Ishikawa (cell line): Measurements from ENCODE around the gene SLC6A11.

Experiments
- CEBPB ChIP-seq: IDR thresholded peaks from 2 replicates; pipeline ENCODE4 v1.6.1; 2012
- CREB1 ChIP-seq: IDR thresholded peaks from 2 replicates; pipeline ENCODE4 v1.6.1; 2012; ENCODE audit warnings: low read depth
- EGR1 ChIP-seq: IDR thresholded peaks from 2 replicates; pipeline ENCODE4 v1.6.1; 2012
- EP300 ChIP-seq: IDR thresholded peaks from 2 replicates; pipeline ENCODE4 v1.6.1; 2012; ENCODE audit warnings: borderline replicate concordance
- FOXM1 ChIP-seq: IDR thresholded peaks from 2 replicates; pipeline ENCODE4 v1.6.1; 2012; ENCODE audit warnings: low read depth, borderline replicate concordance
- NFIC ChIP-seq: IDR thresholded peaks from 2 replicates; pipeline ENCODE4 v1.6.1; 2012
- RAD21 ChIP-seq: IDR thresholded peaks from 2 replicates; pipeline ENCODE4 v1.6.1; 2012; ENCODE audit warnings: low read depth
- REST ChIP-seq: IDR thresholded peaks from 2 replicates; pipeline ENCODE4 v1.6.1; 2012; ENCODE audit warnings: low read depth, mild to moderate bottlenecking
- TAF1 ChIP-seq: IDR thresholded peaks from 2 replicates; pipeline ENCODE4 v1.6.1; 2012; ENCODE audit warnings: low read depth, mild to moderate bottlenecking
- TCF12 ChIP-seq: IDR thresholded peaks from 2 replicates; pipeline ENCODE4 v1.6.1; 2012; ENCODE audit warnings: low read depth
- TEAD4 ChIP-seq: IDR thresholded peaks from 2 replicates; pipeline ENCODE4 v1.6.1; 2012
- YY1 ChIP-seq: IDR thresholded peaks from 2 replicates; pipeline ENCODE4 v1.6.1; 2012; ENCODE audit warnings: low read depth
- ZBTB7A ChIP-seq: IDR thresholded peaks from 2 replicates; pipeline ENCODE4 v1.6.1; 2012; ENCODE audit warnings: low read depth
- TF ChIP-seq, protein P1 (sequence below): IDR thresholded peaks from 2 replicates; pipeline ENCODE4 v1.6.1; 2012
- TF ChIP-seq, protein P2 (sequence below): IDR thresholded peaks from 2 replicates; pipeline ENCODE4 v1.6.1; 2012

The SLC6A11 gene

GRCh38 chr3:10772271-10773161, 43.5 kb upstream of the SLC6A11 start:
- TF ChIP-seq RAD21 = 0 out of 2 replicates have a peak, but pooled peaks have one; percentile 5
- no peak for TF ChIP-seq CREB1

DNA sequence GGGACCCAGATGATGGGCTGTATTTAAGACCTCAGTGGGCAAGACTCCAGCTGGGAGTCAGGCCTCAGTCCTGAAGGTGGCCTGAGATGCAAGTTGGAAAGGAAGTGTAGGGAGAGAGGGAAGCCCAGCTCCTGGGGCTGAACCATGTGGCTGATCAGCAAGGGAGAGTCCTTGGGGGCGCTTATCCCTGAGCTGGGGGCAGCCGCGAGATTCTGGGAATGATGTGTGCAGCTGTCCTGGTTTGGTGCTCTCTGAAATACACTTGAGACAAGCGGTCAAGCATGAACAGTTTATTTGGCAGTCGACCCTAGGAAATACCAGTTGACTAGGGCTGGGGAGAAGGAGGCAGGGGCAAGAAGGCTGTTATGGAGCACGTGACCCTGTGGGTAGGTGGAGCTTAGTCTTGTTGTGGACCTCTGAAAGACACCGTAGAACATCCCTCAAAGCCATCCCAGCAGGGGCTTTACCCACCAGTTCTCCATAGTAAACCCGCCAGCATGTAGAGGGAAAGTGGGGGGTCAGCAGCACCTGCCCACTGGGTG, 41.8 kb upstream of the SLC6A11 start:
- TF ChIP-seq TCF12 (no peak), REST (no peak), RAD21 (no peak), ZBTB7A (no peak), TAF1 (no peak)
- TF ChIP-seq, protein P1, sequence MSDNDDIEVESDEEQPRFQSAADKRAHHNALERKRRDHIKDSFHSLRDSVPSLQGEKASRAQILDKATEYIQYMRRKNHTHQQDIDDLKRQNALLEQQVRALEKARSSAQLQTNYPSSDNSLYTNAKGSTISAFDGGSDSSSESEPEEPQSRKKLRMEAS = no peak
- TF ChIP-seq, protein P2, sequence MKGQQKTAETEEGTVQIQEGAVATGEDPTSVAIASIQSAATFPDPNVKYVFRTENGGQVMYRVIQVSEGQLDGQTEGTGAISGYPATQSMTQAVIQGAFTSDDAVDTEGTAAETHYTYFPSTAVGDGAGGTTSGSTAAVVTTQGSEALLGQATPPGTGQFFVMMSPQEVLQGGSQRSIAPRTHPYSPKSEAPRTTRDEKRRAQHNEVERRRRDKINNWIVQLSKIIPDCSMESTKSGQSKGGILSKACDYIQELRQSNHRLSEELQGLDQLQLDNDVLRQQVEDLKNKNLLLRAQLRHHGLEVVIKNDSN = peak; percentile 38; the same call in 1 of the 2 replicates

DNA sequence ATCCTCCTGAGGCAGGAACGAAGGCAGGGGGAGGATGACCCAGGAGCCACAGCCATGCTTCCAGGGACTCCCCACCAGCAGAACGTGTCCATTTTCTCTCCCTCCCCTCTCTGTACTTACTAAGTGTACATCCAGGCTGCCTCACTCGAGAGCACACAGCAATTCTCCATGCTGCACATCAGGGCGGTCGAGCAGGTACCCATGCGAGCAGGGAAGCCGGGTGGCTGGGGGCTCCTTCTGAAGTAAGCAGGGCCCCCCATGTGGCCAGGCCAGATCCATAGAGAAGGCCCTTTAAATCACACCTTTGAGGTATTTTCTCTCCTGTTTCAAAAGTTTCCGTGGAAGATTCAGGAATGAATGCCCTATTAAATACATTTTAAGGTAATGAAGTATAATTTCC, 41.2 kb upstream of the SLC6A11 start:
- TF ChIP-seq CEBPB = no peak
- TF ChIP-seq, protein P2 = no peak
- no peak for TF ChIP-seq FOXM1
- no peak for TF ChIP-seq CREB1

DNA sequence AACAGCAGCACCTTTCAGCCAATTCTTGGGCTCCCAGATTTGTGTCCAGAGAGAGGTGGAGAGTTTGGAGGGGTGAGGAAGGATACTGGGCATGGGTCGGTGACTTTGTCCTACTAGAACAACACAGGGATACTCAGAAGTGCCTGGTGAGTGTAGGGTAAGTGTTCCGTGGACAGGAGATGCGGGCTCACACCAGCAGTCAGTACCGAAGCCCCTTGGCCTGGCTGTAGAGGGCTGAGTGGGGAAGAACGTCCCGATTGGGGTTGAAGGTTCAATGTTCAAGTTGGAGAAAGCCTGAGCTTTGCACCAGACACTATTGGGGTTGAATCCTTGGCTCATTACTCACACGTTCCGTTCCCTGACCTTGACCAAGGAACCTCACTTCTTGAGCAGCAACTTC, 40.8 kb upstream of the SLC6A11 start:
- TF ChIP-seq FOXM1 = no peak
- TF ChIP-seq, protein P1 = no peak
- TF ChIP-seq CREB1 = no peak
- no peak for TF ChIP-seq TAF1
- no peak for TF ChIP-seq NFIC
- no peak for TF ChIP-seq RAD21
- no peak for TF ChIP-seq YY1
- no peak for TF ChIP-seq TCF12
- no peak for TF ChIP-seq ZBTB7A
- TF ChIP-seq EP300 = no peak
- TF ChIP-seq TEAD4 = no peak
- TF ChIP-seq, protein P2 = no peak
- no peak for TF ChIP-seq CEBPB
- no peak for TF ChIP-seq REST
- TF ChIP-seq EGR1 = no peak

DNA sequence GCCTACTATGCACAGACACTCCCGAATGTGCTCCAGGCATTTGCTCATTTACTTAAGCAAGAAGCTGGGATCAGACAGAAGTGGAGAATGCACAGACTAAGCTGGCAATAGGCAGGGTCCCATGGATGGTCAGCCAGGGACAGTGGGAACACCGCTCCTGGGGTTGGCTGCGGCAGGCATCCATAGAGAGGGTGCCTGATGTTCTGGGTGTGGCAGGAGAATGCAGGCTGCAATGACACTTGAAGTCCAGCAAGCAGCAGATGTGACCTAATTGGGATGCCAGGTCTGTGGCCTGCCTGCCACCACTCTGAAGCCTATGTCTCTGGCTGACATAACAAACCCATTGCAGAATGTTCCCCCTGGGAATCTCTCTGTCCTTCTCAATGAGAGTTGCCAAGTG, 40.2 kb upstream of the SLC6A11 start:
- TF ChIP-seq CREB1 (no peak), TEAD4 (no peak), EGR1 (no peak), CEBPB (no peak), REST (no peak), YY1 (no peak), RAD21 (no peak), NFIC (no peak), TAF1 (no peak), EP300 (no peak), TCF12 (no peak), FOXM1 (no peak), ZBTB7A (no peak)
- TF ChIP-seq, protein P2 = no peak
- TF ChIP-seq, protein P1 = no peak
